H1 (cell line): ENCODE data around the gene MIER2. TPM values are rescaled to one million over a fixed set of nuclear protein-coding genes. Genes with fewer than 3 reads are reported as not detected.

Experiments used
- CTCF ChIA-PET: fragments of 300-600 bp; sonication (Branson Sonifier 250); formaldehyde crosslinking; loops from one replicate; lab custom pipeline; 2021; ENCODE audit not compliant: partially characterized antibody; lab: Charles Lee
- POLR2A ChIA-PET: fragments of 300-600 bp; sonication (Branson Sonifier 250); formaldehyde crosslinking; loops from one replicate; lab custom pipeline; 2021; ENCODE audit warnings: inconsistent platforms; ENCODE audit not compliant: partially characterized antibody; lab: Charles Lee
- DNase-seq, 2 experiments: peaks; one replicate each; pipeline versions ENCODE4 v3.0.0 to v3.0.0-alpha.2; 2010 to 2022; ENCODE audit warnings: low spot score in 2 of 2, low read depth in 1 of 2, mixed read lengths in 1 of 2
- FAIRE-seq: peaks from 2 replicates; lab custom pipeline; 2011; peaks lifted over from hg19 to GRCh38; lab: Jason Lieb, UNC
- H2AFZ ChIP-seq: 2 replicates; pipeline ENCODE4 v1.8.1; 2012; ENCODE audit warnings: low read length, inconsistent platforms
- H2AK5ac ChIP-seq: 2 replicates; pipeline ENCODE4 v1.6.1; 2013; ENCODE audit warnings: low read depth, low read length
- H2BK120ac ChIP-seq: replicated peaks from 2 replicates; pipeline ENCODE3; 2013; ENCODE audit warnings: low read depth, low read length, inconsistent platforms
- H2BK12ac ChIP-seq: 2 replicates; pipeline ENCODE4 v1.6.1; 2013; ENCODE audit warnings: low read depth, low read length
- H2BK15ac ChIP-seq: 2 replicates; pipeline ENCODE4 v1.6.1; 2013; ENCODE audit warnings: low read length
- H2BK20ac ChIP-seq: 2 replicates; pipeline ENCODE4 v1.6.1; 2013; ENCODE audit warnings: low read length
- H2BK5ac ChIP-seq: 2 replicates; pipeline ENCODE4 v1.6.1; 2013; ENCODE audit warnings: low read depth, low read length
- H3K14ac ChIP-seq: 2 replicates; pipeline ENCODE4 v1.6.1; 2013; ENCODE audit warnings: inconsistent platforms; ENCODE audit not compliant: insufficient read length
- H3K18ac ChIP-seq: 2 replicates; pipeline ENCODE4 v1.6.1; 2013; ENCODE audit warnings: low read length; ENCODE audit errors: extremely low read depth
- H3K23ac ChIP-seq: 2 replicates; pipeline ENCODE4 v1.6.1; 2013; ENCODE audit warnings: inconsistent platforms; ENCODE audit not compliant: insufficient read length
- H3K23me2 ChIP-seq: 2 replicates; pipeline ENCODE4 v1.6.1; 2013; ENCODE audit warnings: low read depth, low read length
- H3K27ac ChIP-seq: 2 replicates; pipeline ENCODE4 v1.6.1; 2011; ENCODE audit warnings: low read depth, low read length, inconsistent platforms
- H3K27me3 ChIP-seq, 4 experiments: replicated peaks in 1 of 4; 1 replicate in 1 of 4; 2 replicates in 3 of 4; pipeline versions ENCODE4 v1.6.1 to v1.8.1; 2011 to 2013; ENCODE audit warnings: low read length in 3 of 4, mild to moderate bottlenecking in 3 of 4, inconsistent platforms in 2 of 4, mixed read lengths in 2 of 4, moderate library complexity in 1 of 4; ENCODE audit not compliant: control insufficient read depth in 3 of 4, insufficient read depth in 3 of 4; ENCODE audit errors: extremely low read depth in 1 of 4
- H3K36me3 ChIP-seq, 4 experiments: 2 replicates each; pipeline versions ENCODE4 v1.6.1 to v1.8.1; 2011 to 2013; ENCODE audit warnings: mild to moderate bottlenecking in 4 of 4, low read length in 3 of 4, moderate library complexity in 2 of 4, control low read depth in 1 of 4, inconsistent platforms in 1 of 4; ENCODE audit not compliant: insufficient read depth in 4 of 4, control insufficient read depth in 2 of 4
- H3K4ac ChIP-seq: replicated peaks from 2 replicates; pipeline ENCODE3; 2013; ENCODE audit warnings: low read length, low read depth, mixed read lengths, inconsistent platforms; ENCODE audit not compliant: insufficient read length
- H3K4me1 ChIP-seq, 4 experiments: replicated peaks in 1 of 4; 1 replicate in 1 of 4; 2 replicates in 3 of 4; pipeline versions ENCODE4 v1.6.1 to v1.8.1; 2011 to 2013; ENCODE audit warnings: low read length in 3 of 4, inconsistent platforms in 2 of 4, mixed read lengths in 1 of 4; ENCODE audit not compliant: insufficient read depth in 4 of 4, control insufficient read depth in 3 of 4
- H3K4me2 ChIP-seq, 2 experiments: 2 replicates each; pipeline versions ENCODE4 v1.6.1 to v1.8.1; 2011 to 2013; ENCODE audit warnings: low read depth in 2 of 2, low read length in 2 of 2, control low read depth in 1 of 2, inconsistent platforms in 1 of 2, mild to moderate bottlenecking in 1 of 2; ENCODE audit not compliant: insufficient read depth in 1 of 2
- H3K4me3 ChIP-seq, 4 experiments: fragments of 200-600, 300-600 bp in 1 of 4; sonication (generic), shearing (Covaris generic), sonication (Bioruptor Twin) in 1 of 4; 2 replicates each; pipeline versions ENCODE4 v1.5.1 to v1.8.1; 2011 to 2016; ENCODE audit warnings: low read length in 4 of 4, low read depth in 3 of 4, control low read depth in 2 of 4, inconsistent platforms in 2 of 4, mild to moderate bottlenecking in 2 of 4, mixed read lengths in 1 of 4, moderate library complexity in 1 of 4; ENCODE audit not compliant: insufficient read depth in 2 of 4; ENCODE audit errors: extremely low read depth in 1 of 4
- H3K56ac ChIP-seq: replicated peaks from 2 replicates; pipeline ENCODE3; 2013; ENCODE audit warnings: low read depth, mild to moderate bottlenecking, mixed read lengths, low read length, inconsistent platforms; ENCODE audit not compliant: insufficient read length
- H3K79me1 ChIP-seq: 2 replicates; pipeline ENCODE4 v1.6.1; 2013; ENCODE audit warnings: low read depth, low read length, control low read depth
- H3K79me2 ChIP-seq, 2 experiments: 2 replicates each; pipeline versions ENCODE4 v1.6.1 to v1.8.1; 2012 to 2013; ENCODE audit warnings: low read length in 2 of 2, mild to moderate bottlenecking in 2 of 2, inconsistent platforms in 1 of 2; ENCODE audit not compliant: insufficient read depth in 2 of 2, control insufficient read depth in 1 of 2
- H3K9ac ChIP-seq, 4 experiments: replicated peaks in 1 of 4; 1 replicate in 1 of 4; 2 replicates in 3 of 4; pipeline versions ENCODE4 v1.6.1 to v1.8.1; 2011 to 2013; ENCODE audit warnings: low read depth in 3 of 4, low read length in 3 of 4, control low read depth in 2 of 4, mild to moderate bottlenecking in 2 of 4, moderate library complexity in 2 of 4, inconsistent platforms in 1 of 4; ENCODE audit errors: extremely low read depth in 1 of 4
- H3K9me3 ChIP-seq, 2 experiments: 2 replicates each; pipeline versions ENCODE4 v1.6.1 to v1.8.1; 2012 to 2013; ENCODE audit warnings: mild to moderate bottlenecking in 2 of 2, moderate library complexity in 2 of 2, control low read depth in 1 of 2, inconsistent platforms in 1 of 2, low read depth in 1 of 2, low read length in 1 of 2, mixed read lengths in 1 of 2; ENCODE audit not compliant: insufficient read depth in 2 of 2
- H4K20me1 ChIP-seq, 2 experiments: replicated peaks in 1 of 2; 2 replicates each; pipeline versions ENCODE3 to v1.8.1; 2011 to 2013; ENCODE audit warnings: inconsistent platforms in 2 of 2, low read length in 2 of 2, mild to moderate bottlenecking in 1 of 2; ENCODE audit not compliant: insufficient read depth in 2 of 2, control insufficient read depth in 1 of 2
- H4K5ac ChIP-seq: 2 replicates; pipeline ENCODE4 v1.6.1; 2013; ENCODE audit warnings: low read length, low read depth, mixed read lengths, inconsistent platforms; ENCODE audit not compliant: insufficient read length
- H4K8ac ChIP-seq: 2 replicates; pipeline ENCODE4 v1.8.0; 2013; ENCODE audit warnings: mild to moderate bottlenecking, moderate library complexity, low read length, inconsistent platforms; ENCODE audit not compliant: insufficient read depth; ENCODE audit errors: extremely low read depth
- H4K91ac ChIP-seq: replicated peaks from 2 replicates; pipeline ENCODE3; 2013; ENCODE audit warnings: low read length, mixed read lengths, inconsistent platforms; ENCODE audit not compliant: insufficient read length
- ATF2 ChIP-seq: IDR thresholded peaks from 2 replicates; pipeline ENCODE4 v1.6.1; 2012; ENCODE audit warnings: low read length, inconsistent platforms
- CBX5 ChIP-seq: fragments of 300-800, 300-1000 bp; sonication (generic); IDR thresholded peaks from 2 replicates; pipeline ENCODE4 v1.7.1; 2016; ENCODE audit warnings: antibody characterized with exemption, low read length, low read depth
- EP300 ChIP-seq, 2 experiments: IDR thresholded peaks; 1 replicate in 1 of 2; 2 replicates in 1 of 2; pipeline ENCODE4 v1.6.1; 2011 to 2012; ENCODE audit warnings: low read depth in 2 of 2, low read length in 2 of 2, mild to moderate bottlenecking in 2 of 2, borderline replicate concordance in 1 of 2, inconsistent platforms in 1 of 2, moderate library complexity in 1 of 2
- KDM1A ChIP-seq: fragments of 200-600, 300-600 bp; sonication (generic); IDR thresholded peaks from 2 replicates; pipeline ENCODE4 v1.7.1; 2016; ENCODE audit warnings: mild to moderate bottlenecking, low read length, borderline replicate concordance
- TAF1 ChIP-seq: IDR thresholded peaks from 2 replicates; pipeline ENCODE4 v1.6.1; 2011; ENCODE audit warnings: mild to moderate bottlenecking, low read depth, low read length
- TAF7 ChIP-seq: optimal IDR thresholded peaks from 2 replicates; pipeline ENCODE3; 2011; ENCODE audit warnings: low read depth, mild to moderate bottlenecking, inconsistent platforms, low read length, moderate library complexity, borderline replicate concordance
- WGBS, 2 experiments: shearing (Covaris generic) in 1 of 2; methylation state at CpG; one replicate each; pipeline versions ENCODE4 v1.1.6 to v1.1.7; 2013 to 2015; ENCODE audit warnings: low lambda C conversion rate in 2 of 2, mixed read lengths in 2 of 2, inconsistent platforms in 1 of 2, low coverage in 1 of 2, missing lambda C conversion rate in 1 of 2; ENCODE audit not compliant: insufficient replicate concordance in 2 of 2, insufficient coverage in 1 of 2, insufficient read length in 1 of 2; ENCODE audit errors: extremely low coverage in 1 of 2, missing lambda C conversion rate in 1 of 2; 5-methylcytosine and 5-hydroxymethylcytosine counted together
- polyA plus RNA-seq, 7 experiments: library from polyadenylated mRNA; depleted of rRNA in 3 of 7; stranded (reverse) in 5 of 7; unstranded in 2 of 7; fragments of >200 nt in 5 of 7; fragments of 200-250 nt in 2 of 7; gene quantifications; 1 replicate in 5 of 7; 2 replicates in 1 of 7; 4 replicates in 1 of 7; pipeline versions ENCODE4 v1.2.1 to v1.2.3, GENCODE V29; 2011 to 2013; ENCODE audit warnings: missing spikeins in 2 of 7, mixed read lengths in 2 of 7
- total RNA-seq: library from RNA; stranded (reverse); fragmentation: NEBNext Ultra II Directional; extraction: Animal tissue kit (Norgen Biotek cat#: 25700); gene quantifications from 2 replicates; pipeline ENCODE4 v1.2.1, GENCODE V29; 2021

Gene MIER2
- total and polyA plus RNA-seq, 2 of the 8 experiments (the other 6 are each of a cell fraction or from before 2014, with no cell fraction given), result 30.3 to 48.3 TPM

- Histone ChIP-seq H3K27ac (no peak overlapping the region), H2BK15ac (no peak overlapping the region), H4K20me1 (peaks cover 0 to 9% of the 10 kb centered on the region in 2 experiments), H3K9me3 (no peaks in the 10 kb centered on the region), H3K36me3 (peaks cover 4 to 35% (median 11%) of the 10 kb centered on the region in 4 experiments; a peak in 6 of 8 replicates), H3K23ac (no peak overlapping the region), H2BK12ac (no peak overlapping the region), H3K18ac (no peak overlapping the region), H3K79me1 (no peaks in the 10 kb centered on the region), H2BK120ac (no peak overlapping the region), H2AK5ac (no peak overlapping the region), H3K56ac (no peak overlapping the region), H2BK5ac (peak overlapping the region; percentile 60), H2BK20ac (no peak overlapping the region), H4K91ac (no peak overlapping the region), H4K8ac (no peak overlapping the region; the same call in 1 of the 2 replicates), H3K4me1 (peaks cover 0 to 9% (median 3%) of the 10 kb centered on the region in 4 experiments; a peak in 4 of 7 replicates), H3K79me2 (no peaks in the 10 kb centered on the region), H3K23me2 (no peaks in the 10 kb centered on the region), H3K27me3 (no peaks in the 10 kb centered on the region), H4K5ac (no peak overlapping the region), H3K4me2 (no peak overlapping the region), H3K14ac (no peak overlapping the region), H3K4ac (no peak overlapping the region), H3K9ac (no peak overlapping the region), H3K4me3 (no peak overlapping the region), H2AFZ (no peak overlapping the region)
- ChIA-PET CTCF (interaction anchor here (1.6 kb wide), 2 partner anchors 9 to 13 kb away, joined by 5 to 8 read pairs; no protein-coding TSS in a partner anchor), POLR2A (interaction anchor here (0.6 to 9.9 kb wide), 6 partner anchors 7 to 48 kb away, joined by 3 to 88 read pairs (median 6); no protein-coding TSS in a partner anchor)
- FAIRE-seq (no peak), DNase-seq (no peak)
- WGBS, 2 experiments, result 81% methylated on average over 12 of the region's 12 CpGs; no CpG with 5 or more reads in 1 of the 2 experiments
- TF ChIP-seq EP300 (IDR thresholded peaks at IDR 0.05; ENCODE audit: borderline replicate concordance in 1 of 2, low read depth in 2 of 2, low read length in 2 of 2), result no peak
- TF ChIP-seq CBX5, result no peak
- TF ChIP-seq ATF2, result no peak
- TF ChIP-seq TAF1, result no peak
- TF ChIP-seq TAF7, result no peak
- no peak for TF ChIP-seq KDM1A
Observed at GRCh38 chr19:280541-281009, 64.0 kb downstream of the MIER2 start.
